ENCODE measurements around the gene RAI14.
"Not testable (repeated sequence)": the region's sequence is repeated elsewhere in the genome, so short reads cannot be mapped to it uniquely, and the experiment has no call there.

The RAI14 gene

GRCh38 chr5:34830827-34831226 lies 174.7 kb downstream of the RAI14 start:
- not testable (repeated sequence) for H3K4me1 ChIP-seq (ENCODE audit: control insufficient read depth in 1 of 2, insufficient read depth in 2 of 2, low read length in 2 of 2); DNase-seq; H3K79me2 ChIP-seq (ENCODE audit: control insufficient read depth, insufficient read depth, low read length, poor library complexity); H4K8ac ChIP-seq (ENCODE audit: low read depth, low read length); H3K4me2 ChIP-seq (ENCODE audit: low read length); H3K23ac ChIP-seq (ENCODE audit: low read length); H2BK12ac ChIP-seq (ENCODE audit: low read length); H3K27me3 ChIP-seq (ENCODE audit: insufficient read depth, low read length); H3K14ac ChIP-seq (ENCODE audit: low read length); H4K91ac ChIP-seq (ENCODE audit: low read depth, low read length); H3K4me3 ChIP-seq (ENCODE audit: low read depth, low read length); H4K12ac ChIP-seq (ENCODE audit: low read depth, low read length); H2AK5ac ChIP-seq (ENCODE audit: low read length); H3K9ac ChIP-seq (ENCODE audit: low read length); H3K79me1 ChIP-seq (ENCODE audit: low read length); H2AFZ ChIP-seq (ENCODE audit: insufficient read depth, low read length, poor library complexity); H2BK5ac ChIP-seq (ENCODE audit: low read depth, low read length, poor library complexity); H3K4ac ChIP-seq (ENCODE audit: low read depth, low read length); H3K27ac ChIP-seq (ENCODE audit: low read depth, low read length); H2BK120ac ChIP-seq (ENCODE audit: insufficient read depth, low read length, poor library complexity); H3K9me3 ChIP-seq (ENCODE audit: insufficient read depth, low read depth, low read length); H3K18ac ChIP-seq (ENCODE audit: low read length)
- peaks cover 23 to 39% of the 10 kb centered on the region in 2 experiments for H3K36me3 ChIP-seq (ENCODE audit: control insufficient read depth in 1 of 2, insufficient read depth in 2 of 2, low read length in 2 of 2)
- WGBS (ENCODE audit: extremely low coverage, insufficient coverage, insufficient read length), result no CpG with 5 or more reads among the region's 7 CpGs

DNA sequence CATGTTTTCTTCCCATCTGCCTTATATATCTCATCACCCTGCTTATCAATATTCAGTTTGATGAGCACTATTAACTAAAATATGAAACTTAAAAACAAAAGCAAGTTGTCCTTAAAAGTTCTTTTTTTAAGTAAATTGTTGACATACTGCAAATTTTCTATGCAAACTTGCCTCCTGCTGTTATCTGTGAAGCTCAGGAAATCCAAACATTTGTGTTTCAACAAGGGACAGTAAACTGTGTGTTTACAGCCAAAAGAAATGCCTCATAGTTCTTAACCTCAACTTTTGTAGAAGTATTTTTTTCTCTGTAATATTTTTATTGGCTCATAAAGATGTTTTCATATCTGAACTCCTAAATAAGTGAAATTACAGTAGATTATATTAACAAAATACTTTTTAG lies 175.2 kb downstream of the RAI14 start:
- no peak overlapping the region for H3K14ac ChIP-seq (ENCODE audit: low read length)
- H3K9me3 ChIP-seq (ENCODE audit: insufficient read depth, low read depth, low read length), result no peaks in the 10 kb centered on the region
- no peak overlapping the region for H3K18ac ChIP-seq (ENCODE audit: low read length)
- H2BK120ac ChIP-seq (ENCODE audit: insufficient read depth, low read length, poor library complexity), result no peak overlapping the region
- H2AFZ ChIP-seq (ENCODE audit: insufficient read depth, low read length, poor library complexity), result no peak overlapping the region
- no peak overlapping the region for H2BK5ac ChIP-seq (ENCODE audit: low read depth, low read length, poor library complexity)
- no peak overlapping the region for H3K4me3 ChIP-seq (ENCODE audit: low read depth, low read length)
- H3K23ac ChIP-seq (ENCODE audit: low read length), result no peak overlapping the region
- no peak overlapping the region for H4K12ac ChIP-seq (ENCODE audit: low read depth, low read length)
- H3K79me1 ChIP-seq (ENCODE audit: low read length), result peaks cover under 1% of the 10 kb centered on the region
- H3K36me3 ChIP-seq (ENCODE audit: control insufficient read depth in 1 of 2, insufficient read depth in 2 of 2, low read length in 2 of 2), result peaks cover 21 to 37% of the 10 kb centered on the region in 2 experiments
- DNase-seq, result no peak
- H2BK12ac ChIP-seq (ENCODE audit: low read length), result no peak overlapping the region
- H3K79me2 ChIP-seq (ENCODE audit: control insufficient read depth, insufficient read depth, low read length, poor library complexity), result no peaks in the 10 kb centered on the region
- H3K4ac ChIP-seq (ENCODE audit: low read depth, low read length), result no peak overlapping the region
- H4K91ac ChIP-seq (ENCODE audit: low read depth, low read length), result no peak overlapping the region
- H3K4me2 ChIP-seq (ENCODE audit: low read length), result no peak overlapping the region
- H2AK5ac ChIP-seq (ENCODE audit: low read length), result no peak overlapping the region
- no peak overlapping the region for H4K8ac ChIP-seq (ENCODE audit: low read depth, low read length)
- H3K27ac ChIP-seq (ENCODE audit: low read depth, low read length), result no peak overlapping the region
- H3K27me3 ChIP-seq (ENCODE audit: insufficient read depth, low read length), result no peaks in the 10 kb centered on the region
- H3K4me1 ChIP-seq (ENCODE audit: control insufficient read depth in 1 of 2, insufficient read depth in 2 of 2, low read length in 2 of 2), result peaks cover under 1 to 1% of the 10 kb centered on the region in 2 experiments
- no peak overlapping the region for H3K9ac ChIP-seq (ENCODE audit: low read length)

- no peak overlapping the region for H4K12ac ChIP-seq (ENCODE audit: low read depth, low read length)
- no peak overlapping the region for H2AFZ ChIP-seq (ENCODE audit: insufficient read depth, low read length, poor library complexity)
- no CpG with 5 or more reads among the region's 5 CpGs for WGBS (ENCODE audit: extremely low coverage, insufficient coverage, insufficient read length)
- H3K9ac ChIP-seq (ENCODE audit: low read length), result no peak overlapping the region
- H2AK5ac ChIP-seq (ENCODE audit: low read length), result no peak overlapping the region
- H3K27ac ChIP-seq (ENCODE audit: low read depth, low read length), result no peak overlapping the region
- no peaks in the 10 kb centered on the region for H3K9me3 ChIP-seq (ENCODE audit: insufficient read depth, low read depth, low read length)
- no peak overlapping the region for H2BK12ac ChIP-seq (ENCODE audit: low read length)
- H3K23ac ChIP-seq (ENCODE audit: low read length), result no peak overlapping the region
- H4K91ac ChIP-seq (ENCODE audit: low read depth, low read length), result no peak overlapping the region
- no peak for DNase-seq
- H3K4me3 ChIP-seq (ENCODE audit: low read depth, low read length), result no peak overlapping the region
- H4K8ac ChIP-seq (ENCODE audit: low read depth, low read length), result no peak overlapping the region
- H2BK5ac ChIP-seq (ENCODE audit: low read depth, low read length, poor library complexity), result no peak overlapping the region
- no peak overlapping the region for H2BK120ac ChIP-seq (ENCODE audit: insufficient read depth, low read length, poor library complexity)
- H3K4me1 ChIP-seq (ENCODE audit: control insufficient read depth in 1 of 2, insufficient read depth in 2 of 2, low read length in 2 of 2), result no peaks in the 10 kb centered on the region
- no peaks in the 10 kb centered on the region for H3K79me2 ChIP-seq (ENCODE audit: control insufficient read depth, insufficient read depth, low read length, poor library complexity)
- no peak overlapping the region for H3K4me2 ChIP-seq (ENCODE audit: low read length)
- H3K79me1 ChIP-seq (ENCODE audit: low read length), result no peaks in the 10 kb centered on the region
- H3K27me3 ChIP-seq (ENCODE audit: insufficient read depth, low read length), result no peaks in the 10 kb centered on the region
- H3K14ac ChIP-seq (ENCODE audit: low read length), result no peak overlapping the region
- H3K4ac ChIP-seq (ENCODE audit: low read depth, low read length), result no peak overlapping the region
- H3K18ac ChIP-seq (ENCODE audit: low read length), result no peak overlapping the region
- peaks cover 18 to 27% of the 10 kb centered on the region in 2 experiments for H3K36me3 ChIP-seq (ENCODE audit: control insufficient read depth in 1 of 2, insufficient read depth in 2 of 2, low read length in 2 of 2)
Observed at GRCh38 chr5:34832568-34832967, 176.4 kb downstream of the RAI14 start.

GRCh38 chr5:34833090-34833489 lies 177.0 kb downstream of the RAI14 start:
- Histone ChIP-seq H2AK5ac (ENCODE audit: low read length) (no peak overlapping the region), H3K4ac (ENCODE audit: low read depth, low read length) (no peak overlapping the region), H3K9ac (ENCODE audit: low read length) (no peak overlapping the region), H3K4me3 (ENCODE audit: low read depth, low read length) (no peak overlapping the region), H2BK5ac (ENCODE audit: low read depth, low read length, poor library complexity) (no peak overlapping the region), H2AFZ (ENCODE audit: insufficient read depth, low read length, poor library complexity) (no peak overlapping the region), H3K14ac (ENCODE audit: low read length) (no peak overlapping the region), H2BK12ac (ENCODE audit: low read length) (no peak overlapping the region), H3K27ac (ENCODE audit: low read depth, low read length) (no peak overlapping the region), H3K18ac (ENCODE audit: low read length) (no peak overlapping the region), H3K79me1 (ENCODE audit: low read length) (no peaks in the 10 kb centered on the region), H3K23ac (ENCODE audit: low read length) (no peak overlapping the region), H3K79me2 (ENCODE audit: control insufficient read depth, insufficient read depth, low read length, poor library complexity) (no peaks in the 10 kb centered on the region), H3K4me1 (ENCODE audit: control insufficient read depth in 1 of 2, insufficient read depth in 2 of 2, low read length in 2 of 2) (no peaks in the 10 kb centered on the region), H3K36me3 (ENCODE audit: control insufficient read depth in 1 of 2, insufficient read depth in 2 of 2, low read length in 2 of 2) (peaks cover 14 to 22% of the 10 kb centered on the region in 2 experiments), H2BK120ac (ENCODE audit: insufficient read depth, low read length, poor library complexity) (no peak overlapping the region), H4K91ac (ENCODE audit: low read depth, low read length) (no peak overlapping the region), H3K9me3 (ENCODE audit: insufficient read depth, low read depth, low read length) (no peaks in the 10 kb centered on the region), H4K12ac (ENCODE audit: low read depth, low read length) (no peak overlapping the region), H3K4me2 (ENCODE audit: low read length) (no peak overlapping the region), H4K8ac (ENCODE audit: low read depth, low read length) (no peak overlapping the region), H3K27me3 (ENCODE audit: insufficient read depth, low read length) (no peaks in the 10 kb centered on the region)
- no peak for DNase-seq
- no CpG with 5 or more reads among the region's 1 CpG for WGBS (ENCODE audit: extremely low coverage, insufficient coverage, insufficient read length)

All from trophoblast cell (in vitro differentiated cells and primary cell).